Mammary epithelial cell (primary cell): ENCODE results near the gene GPR39.

Source experiments
- EZH2 ChIP-seq: IDR thresholded peaks from 2 replicates; pipeline ENCODE4 v1.6.1; 2012; ENCODE audit warnings: low read length, inconsistent platforms, borderline replicate concordance
- TF ChIP-seq, protein P1 (sequence below), 2 donors: IDR thresholded peaks in 1 of 2; conservative IDR thresholded peaks in 1 of 2; 2 replicates each; pipeline ENCODE4 v1.5.1; 2011 to 2012; ENCODE audit warnings: inconsistent platforms in 2 of 2, low read length in 2 of 2, mild to moderate bottlenecking in 2 of 2, control low read depth in 1 of 2, low read depth in 1 of 2; ENCODE audit not compliant: insufficient read depth in 1 of 2; ENCODE audit errors: extremely low read depth in 1 of 2

DNA sequence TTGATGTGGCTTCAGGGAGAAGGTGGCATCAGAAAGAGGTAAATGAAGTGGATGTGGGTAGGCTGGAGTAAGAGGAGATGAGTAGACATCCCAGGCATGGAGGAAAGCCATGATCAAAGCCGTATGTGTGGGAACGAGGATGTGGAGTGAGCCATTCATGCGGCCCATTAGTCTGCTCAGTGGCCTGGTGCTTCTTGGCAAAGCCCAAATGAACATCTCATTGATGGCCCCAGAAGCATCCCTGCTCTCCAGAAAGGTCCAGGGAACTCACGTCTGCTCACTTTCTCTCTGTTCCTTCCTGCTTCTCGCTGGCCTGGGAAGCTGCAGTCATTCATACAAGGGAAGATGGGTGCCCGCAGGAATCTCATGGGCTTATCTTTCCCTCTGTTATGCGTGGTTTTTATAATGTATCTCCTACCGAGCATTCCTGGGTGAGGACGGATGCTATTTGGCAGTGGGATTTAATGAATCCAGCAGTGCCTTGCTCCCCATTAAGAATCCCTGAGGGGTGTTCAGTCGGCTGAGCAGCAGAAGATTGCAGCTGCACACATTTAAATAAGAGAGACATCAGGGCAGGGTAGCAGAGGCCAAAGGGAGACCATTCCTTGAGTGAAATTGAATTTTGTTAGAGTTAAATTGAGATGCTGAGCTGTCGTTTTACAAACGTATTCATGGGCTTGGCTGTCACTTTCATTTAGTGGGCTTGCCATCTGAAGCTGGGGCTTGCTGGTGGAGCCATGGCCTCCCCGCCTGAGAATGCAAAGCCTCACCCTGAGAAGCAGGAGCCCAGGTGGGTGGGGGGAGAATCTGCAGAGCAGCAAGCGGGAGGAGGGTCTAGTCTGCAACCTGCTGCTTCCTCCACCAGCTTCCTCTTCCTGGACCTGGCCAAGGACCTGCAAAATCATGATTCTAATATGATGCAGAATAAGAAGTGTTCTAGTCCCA is 188.9 kb downstream of the GPR39 start:
- TF ChIP-seq, protein P1, sequence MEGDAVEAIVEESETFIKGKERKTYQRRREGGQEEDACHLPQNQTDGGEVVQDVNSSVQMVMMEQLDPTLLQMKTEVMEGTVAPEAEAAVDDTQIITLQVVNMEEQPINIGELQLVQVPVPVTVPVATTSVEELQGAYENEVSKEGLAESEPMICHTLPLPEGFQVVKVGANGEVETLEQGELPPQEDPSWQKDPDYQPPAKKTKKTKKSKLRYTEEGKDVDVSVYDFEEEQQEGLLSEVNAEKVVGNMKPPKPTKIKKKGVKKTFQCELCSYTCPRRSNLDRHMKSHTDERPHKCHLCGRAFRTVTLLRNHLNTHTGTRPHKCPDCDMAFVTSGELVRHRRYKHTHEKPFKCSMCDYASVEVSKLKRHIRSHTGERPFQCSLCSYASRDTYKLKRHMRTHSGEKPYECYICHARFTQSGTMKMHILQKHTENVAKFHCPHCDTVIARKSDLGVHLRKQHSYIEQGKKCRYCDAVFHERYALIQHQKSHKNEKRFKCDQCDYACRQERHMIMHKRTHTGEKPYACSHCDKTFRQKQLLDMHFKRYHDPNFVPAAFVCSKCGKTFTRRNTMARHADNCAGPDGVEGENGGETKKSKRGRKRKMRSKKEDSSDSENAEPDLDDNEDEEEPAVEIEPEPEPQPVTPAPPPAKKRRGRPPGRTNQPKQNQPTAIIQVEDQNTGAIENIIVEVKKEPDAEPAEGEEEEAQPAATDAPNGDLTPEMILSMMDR (conservative IDR thresholded peaks at IDR 0.05 in 1 of 2, IDR thresholded peaks at IDR 0.05 in 1 of 2; ENCODE audit: extremely low read depth in 1 of 2, insufficient read depth in 1 of 2, low read depth in 1 of 2, low read length in 2 of 2) = no peak
- TF ChIP-seq EZH2 = no peak
